ENCODE measurements around the gene TMEM204.

Gene TMEM204

DNA sequence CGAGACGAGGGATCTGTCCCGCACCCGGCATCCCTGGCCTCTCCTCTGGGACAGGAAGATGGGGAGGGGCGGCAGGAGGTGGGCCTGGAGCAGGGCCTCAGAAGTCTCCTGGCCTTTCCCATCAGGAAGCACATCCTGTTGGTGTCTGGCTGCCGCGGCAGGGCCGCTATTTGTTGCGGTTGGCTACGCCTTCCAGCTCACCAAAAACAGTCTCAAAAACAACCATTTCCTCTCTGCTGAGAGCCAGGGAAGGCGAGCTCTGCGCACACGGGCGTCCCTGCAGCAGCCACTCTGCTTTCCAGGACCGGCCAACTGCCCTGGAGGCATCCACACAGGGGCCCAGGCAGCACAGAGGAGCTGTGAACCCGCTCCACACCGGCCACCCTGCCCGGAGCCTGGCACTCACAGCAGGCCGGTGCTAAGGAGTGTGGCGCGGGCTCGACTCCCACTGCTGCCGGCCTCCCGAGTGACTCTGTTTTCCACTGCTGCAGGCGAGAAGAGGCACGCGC is at the start of gene TMEM204:
Gene TMEM204, plus strand, starts transcription at position 224 of the 509 bp plus-strand sequence. CDS start 610 bp downstream, outside the sequence.
- peak within 1 kb of the TSS; percentile 95 to 97 for H3K27ac Mint-ChIP-seq
- no peaks in the 10 kb centered on the region for H3K27me3 Mint-ChIP-seq
- peak within 1 kb of the TSS; percentile 91 to 96 for H3K4me3 Mint-ChIP-seq
- DNase-seq (peak; percentile 37 to 42), ATAC-seq (peak; percentile 38)
- peaks cover 51% of the 10 kb centered on the region for H3K4me1 Mint-ChIP-seq
- no peaks in the 10 kb centered on the region for H3K9me3 Mint-ChIP-seq

- Mint-ChIP-seq H3K27ac (no peak overlapping the region), H3K4me3 (no peak overlapping the region), H3K4me1 (no peaks in the 10 kb centered on the region), H3K9me3 (no peaks in the 10 kb centered on the region), H3K27me3 (peaks cover 6% of the 10 kb centered on the region)
- ATAC-seq (no peak), DNase-seq (no peak)
Measured at GRCh38 chr16:1485847-1486496, 47.5 kb upstream of the TMEM204 start.

- DNase-seq (no peak), ATAC-seq (no peak)
- Mint-ChIP-seq H3K27me3 (no peaks in the 10 kb centered on the region), H3K4me1 (no peaks in the 10 kb centered on the region), H3K9me3 (no peaks in the 10 kb centered on the region), H3K27ac (peak overlapping the region in 1 of 2 donors; percentile 76), H3K4me3 (no peak overlapping the region)
Measured at GRCh38 chr16:1486551-1487390, 46.7 kb upstream of the TMEM204 start.

DNA sequence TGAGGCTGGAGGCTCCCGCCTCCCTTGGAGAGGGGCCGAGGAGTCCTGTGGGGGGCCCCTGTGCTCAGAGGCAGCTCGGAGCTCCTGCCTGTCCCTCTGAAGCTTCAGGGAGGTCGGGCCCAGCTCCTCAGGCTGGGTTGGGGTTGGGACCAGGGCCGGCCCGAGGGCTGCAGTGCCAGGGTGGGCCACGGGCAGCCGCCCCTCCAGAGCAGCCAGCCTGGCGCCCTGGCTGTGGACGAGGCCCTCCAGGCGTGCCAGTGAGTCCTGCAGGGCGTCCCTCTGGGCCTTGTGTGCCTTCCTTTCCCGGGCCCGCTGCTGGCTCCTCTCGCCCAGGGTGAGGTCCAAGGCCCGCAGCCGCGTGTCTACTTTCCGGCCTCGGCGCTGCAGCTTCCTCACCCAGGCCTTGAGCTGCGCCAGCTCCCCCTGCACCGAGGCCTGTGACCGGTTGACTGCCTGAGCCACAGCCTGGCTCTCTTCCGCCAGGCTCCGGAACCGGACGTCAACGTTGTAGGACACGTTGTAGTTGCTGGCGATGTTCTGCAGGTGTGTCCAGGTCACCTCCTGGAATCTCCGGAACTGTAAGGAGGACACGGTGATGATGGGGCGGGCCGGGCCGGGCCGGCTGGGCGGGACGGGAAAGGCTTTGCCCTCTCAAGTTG is 45.9 kb upstream of the TMEM204 start:
- peaks cover 6% of the 10 kb centered on the region for H3K4me1 Mint-ChIP-seq
- no peaks in the 10 kb centered on the region for H3K9me3 Mint-ChIP-seq

DNA sequence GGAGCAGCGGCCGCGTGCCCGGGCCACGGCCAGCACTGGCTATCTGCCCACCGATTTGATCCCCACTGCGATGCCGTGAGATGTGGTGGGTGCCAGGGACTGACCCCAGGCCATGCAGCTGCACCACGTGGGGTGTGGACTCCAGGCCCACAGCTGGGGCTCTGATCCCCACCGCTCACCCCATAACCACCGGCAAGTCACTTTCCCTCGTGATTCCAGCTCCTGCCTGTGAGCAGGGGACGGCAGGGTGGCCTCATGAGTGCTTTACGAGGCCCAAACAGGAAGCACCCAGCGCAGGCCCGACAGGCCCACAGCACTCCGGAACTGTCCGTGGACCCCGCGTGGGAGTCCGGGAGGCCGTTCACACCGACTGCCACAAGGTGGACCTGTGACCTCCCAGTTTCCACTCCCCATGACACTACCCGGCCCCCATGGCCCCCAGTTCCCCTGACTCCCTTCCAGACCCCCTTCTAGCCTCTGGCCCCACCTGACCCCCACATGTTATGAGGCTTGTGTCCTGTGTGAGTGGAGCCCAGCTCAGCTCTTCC is 45.3 kb upstream of the TMEM204 start:
- Mint-ChIP-seq H3K9me3 (no peaks in the 10 kb centered on the region), H3K4me1 (peaks cover 10% of the 10 kb centered on the region), H3K27ac (no peak overlapping the region), H3K27me3 (no peaks in the 10 kb centered on the region), H3K4me3 (no peak overlapping the region)
- ATAC-seq, result no peak
- DNase-seq, result no peak

More for the DNA sequence above, 45.9 kb upstream of the TMEM204 start:
- DNase-seq, result no peak
- no peak overlapping the region for H3K27ac Mint-ChIP-seq
- ATAC-seq, result no peak
- no peaks in the 10 kb centered on the region for H3K27me3 Mint-ChIP-seq
- H3K4me3 Mint-ChIP-seq, result no peak overlapping the region

DNA sequence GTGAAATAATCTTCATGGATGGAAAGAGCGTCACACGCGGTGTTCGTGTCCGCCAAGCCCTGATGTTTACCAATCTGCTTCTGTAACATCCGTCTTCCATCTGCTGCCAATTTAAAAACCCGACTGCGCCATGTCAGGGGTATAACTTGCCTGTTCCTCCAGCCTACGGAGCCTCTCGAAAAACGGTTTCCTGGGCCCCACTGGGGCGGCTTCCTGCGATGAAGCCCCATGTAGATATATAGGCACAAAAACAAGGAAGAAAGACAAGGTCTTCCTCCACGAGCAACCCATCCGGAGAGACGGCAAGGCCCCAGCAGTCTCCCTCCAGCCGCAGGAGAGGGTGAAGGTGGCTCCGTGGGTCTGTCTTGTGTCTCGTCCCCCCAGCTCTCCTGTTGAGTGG is 44.8 kb upstream of the TMEM204 start, which contains the start of gene PTX4:
Gene PTX4, minus strand, starts transcription at position 326 of the 400 bp plus-strand sequence. Its CDS starts 35 bp downstream, at position 291.
- Mint-ChIP-seq H3K27ac (no peak within 1 kb of the TSS), H3K4me3 (no peak within 1 kb of the TSS), H3K9me3 (no peaks in the 10 kb centered on the region), H3K4me1 (peaks cover 11% of the 10 kb centered on the region), H3K27me3 (no peaks in the 10 kb centered on the region)
- DNase-seq, result no peak
- no peak for ATAC-seq

- Mint-ChIP-seq H3K27ac (no peak overlapping the region), H3K27me3 (no peaks in the 10 kb centered on the region), H3K9me3 (no peaks in the 10 kb centered on the region), H3K4me3 (no peak overlapping the region), H3K4me1 (peaks cover 15% of the 10 kb centered on the region)
- DNase-seq (no peak), ATAC-seq (no peak)
Measured at GRCh38 chr16:1489077-1489476, 44.4 kb upstream of the TMEM204 start.

GRCh38 chr16:1491327-1491726 is 42.1 kb upstream of the TMEM204 start:
- no peaks in the 10 kb centered on the region for H3K9me3 Mint-ChIP-seq
- no peak overlapping the region for H3K27ac Mint-ChIP-seq
- H3K4me3 Mint-ChIP-seq, result no peak overlapping the region
- no peak for DNase-seq
- ATAC-seq, result no peak
- peaks cover 35% of the 10 kb centered on the region for H3K4me1 Mint-ChIP-seq
- H3K27me3 Mint-ChIP-seq, result no peaks in the 10 kb centered on the region

DNA sequence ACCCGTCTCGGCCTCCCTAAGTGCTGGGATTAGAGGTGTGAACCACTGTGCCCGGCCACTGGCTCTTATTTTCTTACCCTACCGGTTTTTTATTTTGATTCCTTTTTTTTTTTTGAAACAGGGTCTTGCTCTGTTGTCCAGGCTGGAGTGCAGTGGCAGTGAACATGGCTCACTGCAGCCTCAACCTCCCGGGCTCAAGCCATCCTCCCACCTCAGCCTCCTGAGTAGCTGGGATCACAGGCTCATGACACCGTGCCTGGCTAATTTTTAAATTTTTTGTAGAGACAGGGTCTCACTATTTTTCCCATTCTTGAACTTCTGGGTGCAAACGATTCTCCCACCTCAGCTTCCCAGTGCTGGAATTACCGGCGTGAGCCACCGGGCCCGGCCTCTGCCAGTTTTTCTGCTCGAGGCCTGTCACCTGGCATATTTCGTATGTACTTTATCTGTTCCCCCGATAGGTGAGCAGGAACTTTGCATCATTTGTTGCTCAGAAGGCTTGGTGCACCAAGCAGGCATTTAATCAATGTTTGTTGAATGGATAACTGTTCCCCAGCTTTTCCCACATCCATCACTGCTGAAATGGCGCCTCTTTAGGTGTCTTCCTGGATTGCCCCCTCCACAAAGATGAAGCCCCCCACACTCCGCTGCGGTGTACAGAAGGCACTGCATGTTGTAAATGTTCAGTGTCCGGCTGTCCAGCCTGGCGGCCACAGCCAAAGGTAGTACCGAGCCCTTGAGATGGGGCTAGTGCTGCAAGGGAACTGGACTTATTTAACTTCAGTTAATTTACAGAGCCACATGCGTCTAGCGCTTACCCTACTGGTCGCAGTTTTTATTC is 41.2 kb upstream of the TMEM204 start:
- peaks cover 35% of the 10 kb centered on the region for H3K4me1 Mint-ChIP-seq
- H3K27me3 Mint-ChIP-seq, result no peaks in the 10 kb centered on the region
- no peak for ATAC-seq

DNA sequence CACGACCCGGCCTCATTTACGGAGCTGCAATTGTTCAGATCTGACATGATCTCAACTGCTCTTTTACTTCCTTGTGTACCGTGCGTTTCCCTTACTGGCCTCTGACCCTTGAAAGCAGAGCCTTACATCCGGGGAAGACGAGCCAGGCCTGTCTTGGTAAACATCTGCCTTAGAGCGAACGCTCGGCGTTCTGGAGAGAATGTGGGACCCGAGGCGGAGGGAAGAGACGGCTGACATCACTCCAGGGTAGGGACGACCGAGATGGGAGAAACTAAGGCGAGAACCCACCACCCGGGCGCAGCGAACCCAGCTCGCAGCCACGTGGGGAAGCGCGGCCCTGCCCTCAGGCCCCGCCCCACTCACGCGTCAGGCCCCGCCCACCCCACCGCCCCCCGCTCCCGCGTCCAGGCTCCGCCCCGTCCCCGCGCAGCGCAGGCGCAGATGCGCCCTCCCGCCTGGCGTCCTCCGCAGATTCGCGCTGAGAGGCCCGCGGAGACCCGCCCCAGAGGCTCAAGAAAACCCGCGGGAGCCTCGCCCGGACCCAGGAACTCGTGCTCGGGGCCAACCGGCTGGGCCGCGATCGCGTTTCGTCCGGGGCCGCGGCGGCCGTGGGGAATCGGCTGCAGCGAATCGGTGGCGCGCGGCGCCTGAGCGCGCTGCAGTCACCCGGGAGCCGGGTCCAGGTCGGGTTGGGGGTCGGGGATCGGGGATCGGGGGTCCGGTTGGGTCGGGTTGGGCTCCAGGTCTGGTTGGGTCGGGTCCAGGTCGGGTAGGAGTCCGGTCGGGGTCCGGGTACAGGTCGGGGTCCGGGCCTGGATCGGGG is 40.3 kb upstream of the TMEM204 start, which contains the start of gene TELO2:
Gene TELO2, plus strand, starts transcription at position 438 of the 823 bp plus-strand sequence. CDS start 922 bp downstream, outside the sequence.
- Mint-ChIP-seq H3K4me1 (peaks cover 41% of the 10 kb centered on the region), H3K27me3 (no peaks in the 10 kb centered on the region), H3K27ac (peak within 1 kb of the TSS; percentile 99), H3K9me3 (no peaks in the 10 kb centered on the region), H3K4me3 (peak within 1 kb of the TSS; percentile 96 to 97)
- ATAC-seq (peak; percentile 89), DNase-seq (peak; percentile 85 to 87)

More for the DNA sequence above, 41.2 kb upstream of the TMEM204 start:
- Mint-ChIP-seq H3K27ac (peak overlapping the region; percentile 99), H3K9me3 (no peaks in the 10 kb centered on the region), H3K4me3 (peak overlapping the region; percentile 96 to 97)
- no peak for DNase-seq

- peak overlapping the region; percentile 96 to 97 for H3K4me3 Mint-ChIP-seq
- ATAC-seq, result peak; percentile 29
- DNase-seq, result no peak
Measured at GRCh38 chr16:1493746-1494094, 39.7 kb upstream of the TMEM204 start.

GRCh38 chr16:1494129-1494640 is 39.3 kb upstream of the TMEM204 start:
- H3K9me3 Mint-ChIP-seq, result no peaks in the 10 kb centered on the region
- H3K27me3 Mint-ChIP-seq, result no peaks in the 10 kb centered on the region
- ATAC-seq (no peak), DNase-seq (no peak)
- H3K27ac Mint-ChIP-seq, result peak overlapping the region in 1 of 2 donors; percentile 99
- H3K4me1 Mint-ChIP-seq, result peaks cover 41% of the 10 kb centered on the region
- H3K4me3 Mint-ChIP-seq, result peak overlapping the region; percentile 96 to 97

More at GRCh38 chr16:1493746-1494094, 39.7 kb upstream of the TMEM204 start:
- Mint-ChIP-seq H3K4me1 (peaks cover 41% of the 10 kb centered on the region), H3K9me3 (no peaks in the 10 kb centered on the region), H3K27me3 (no peaks in the 10 kb centered on the region), H3K27ac (peak overlapping the region; percentile 94 to 99)

GRCh38 chr16:1494711-1495110 is 38.8 kb upstream of the TMEM204 start:
- H3K4me1 Mint-ChIP-seq, result peaks cover 41% of the 10 kb centered on the region
- DNase-seq (no peak), ATAC-seq (no peak)
- H3K4me3 Mint-ChIP-seq, result peak overlapping the region; percentile 96 to 97
- no peak overlapping the region for H3K27ac Mint-ChIP-seq
- no peaks in the 10 kb centered on the region for H3K9me3 Mint-ChIP-seq
- H3K27me3 Mint-ChIP-seq, result no peaks in the 10 kb centered on the region

Measured in stimulated activated naive CD8-positive, alpha-beta T cell treated with anti-CD3 and anti-CD28 coated beads, Interleukin-15, amount 100 ng/mL, for 72 hours (primary cell).